GM12878 (cell line): ENCODE measurements around the gene DCTN2. TPM values are rescaled to one million over a fixed set of nuclear protein-coding genes. Genes with fewer than 3 reads are reported as not detected.

Source experiments
- ATAC-seq: fragments of 200-7000 bp; cut with Tn5 transposase; 3 replicates; pipeline ENCODE4 v1.9.1; 2020; ENCODE audit warnings: mild to moderate bottlenecking, moderate library complexity
- BruUV-seq: library from RNA; stranded (reverse); fragments of 400-500 nt; replicated peaks from 2 replicates; lab custom pipeline; 2021; lab: Mats Ljungman, UMichigan
- CTCF ChIA-PET: fragments of 300-600 bp; sonication (Branson Sonifier 250); formaldehyde crosslinking; extraction: SDS; loops from one replicate; lab custom pipeline; 2021; ENCODE audit warnings: inconsistent platforms; lab: Yijun Ruan, JAX
- POLR2A ChIA-PET: fragments of 350-600 bp; formaldehyde crosslinking; extraction: SDS; loops from one replicate; lab custom pipeline; 2021; ENCODE audit warnings: inconsistent platforms; lab: Charles Lee
- RAD21 ChIA-PET: fragments of 300-600 bp; sonication (Branson Sonifier 250); formaldehyde crosslinking; loops from one replicate; lab custom pipeline; 2023; ENCODE audit warnings: antibody characterized with exemption; ENCODE audit not compliant: unreplicated experiment; lab: Charles Lee
- SMC1A ChIA-PET: fragments of 300-600 bp; sonication (Branson Sonifier 250); formaldehyde crosslinking; loops from one replicate; lab custom pipeline; 2023; ENCODE audit not compliant: unreplicated experiment, uncharacterized antibody; lab: Charles Lee
- DNase-seq: peaks from one replicate; pipeline ENCODE4 v3.0.0-alpha.2; 2011; ENCODE audit warnings: low read depth, low spot score
- FAIRE-seq: peaks from 3 replicates; lab custom pipeline; 2011; peaks lifted over from hg19 to GRCh38; lab: Jason Lieb, UNC
- H2AFZ ChIP-seq: 2 replicates; pipeline ENCODE4 v1.6.0; 2011; ENCODE audit warnings: low read depth, low read length, control low read depth; ENCODE audit not compliant: control insufficient read depth
- H3K27ac ChIP-seq: 2 replicates; pipeline ENCODE4 v1.5.1; 2011; ENCODE audit warnings: control low read depth; ENCODE audit not compliant: control insufficient read depth, insufficient read depth
- H3K27me3 ChIP-seq, 2 experiments: replicated peaks in 1 of 2; 2 replicates each; pipeline versions ENCODE4 v1.6.0 to v1.6.1; 2011; ENCODE audit warnings: low read length in 1 of 2; ENCODE audit not compliant: control insufficient read depth in 2 of 2, insufficient read depth in 2 of 2
- H3K36me3 ChIP-seq, 2 experiments: 2 replicates each; pipeline ENCODE4 v1.5.1; 2011; ENCODE audit warnings: low read length in 1 of 2; ENCODE audit not compliant: control insufficient read depth in 2 of 2, insufficient read depth in 2 of 2
- H3K4me1 ChIP-seq: 2 replicates; pipeline ENCODE4 v1.6.1; 2011; ENCODE audit warnings: mild to moderate bottlenecking, low read length, moderate library complexity, mixed read lengths; ENCODE audit not compliant: control insufficient read depth, insufficient read depth
- H3K4me2 ChIP-seq: 2 replicates; pipeline ENCODE4 v1.6.0; 2011; ENCODE audit warnings: control low read depth; ENCODE audit not compliant: control insufficient read depth, insufficient read depth
- H3K4me3 ChIP-seq: fragments of 200-600 bp; sonication (generic); 2 replicates; pipeline ENCODE4 v1.5.1; 2016
- H3K79me2 ChIP-seq: 2 replicates; pipeline ENCODE4 v1.6.0; 2011; ENCODE audit warnings: low read length; ENCODE audit not compliant: control insufficient read depth, insufficient read depth
- H3K9ac ChIP-seq: 2 replicates; pipeline ENCODE4 v1.8.0; 2011; ENCODE audit warnings: low read length, control low read depth, mixed read lengths; ENCODE audit not compliant: control insufficient read depth, insufficient read depth
- H3K9me3 ChIP-seq: replicated peaks from 3 replicates; pipeline ENCODE4 v1.5.1; 2011; ENCODE audit warnings: mild to moderate bottlenecking, low read length; ENCODE audit not compliant: control insufficient read depth, insufficient read depth
- H4K20me1 ChIP-seq: 2 replicates; pipeline ENCODE4 v1.6.0; 2011; ENCODE audit not compliant: control insufficient read depth, insufficient read depth
- CBX5 ChIP-seq: sonication (generic); IDR thresholded peaks from 2 replicates; pipeline ENCODE4 v1.6.1; 2016; ENCODE audit warnings: low read depth, moderate library complexity, mild to moderate bottlenecking, inconsistent platforms
- CHD2 ChIP-seq: IDR thresholded peaks from 2 replicates; pipeline ENCODE4 v1.6.1; 2011; ENCODE audit warnings: low read depth, low read length, improper control_type of control experiment, borderline replicate concordance
- FOXM1 ChIP-seq: IDR thresholded peaks from 2 replicates; pipeline ENCODE4 v1.6.1; 2012; ENCODE audit warnings: low read depth, mild to moderate bottlenecking, inconsistent platforms, low read length, moderate library complexity
- GABPA ChIP-seq: IDR thresholded peaks from 2 replicates; pipeline ENCODE4 v1.6.1; 2014; ENCODE audit warnings: antibody characterized with exemption, low read depth, mild to moderate bottlenecking, inconsistent platforms
- MEF2A ChIP-seq: IDR thresholded peaks from 2 replicates; pipeline ENCODE4 v1.6.1; 2011; ENCODE audit warnings: low read depth, mild to moderate bottlenecking, low read length, moderate library complexity; ENCODE audit not compliant: insufficient read depth
- NFXL1 ChIP-seq: fragments of 450-650 bp; IDR thresholded peaks from 2 replicates; pipeline ENCODE4 v1.6.1; 2017; ENCODE audit warnings: antibody characterized with exemption, mild to moderate bottlenecking, borderline replicate concordance
- POU2F2 ChIP-seq: IDR thresholded peaks from 3 replicates; pipeline ENCODE4 v1.6.1; 2011; ENCODE audit warnings: low read depth, mild to moderate bottlenecking, low read length, borderline replicate concordance
- RAD51 ChIP-seq: fragments of 450-650 bp; IDR thresholded peaks from 2 replicates; pipeline ENCODE4 v1.6.1; 2016; ENCODE audit warnings: moderate library complexity, mild to moderate bottlenecking, inconsistent platforms
- RB1 ChIP-seq: fragments of 450-650 bp; formaldehyde crosslinking; IDR thresholded peaks from 2 replicates; pipeline ENCODE4 v1.6.1; 2017; ENCODE audit warnings: mild to moderate bottlenecking, borderline replicate concordance
- STAT3 ChIP-seq: IDR thresholded peaks from 2 replicates; pipeline ENCODE4 v1.6.1; 2011; ENCODE audit warnings: low read depth, low read length, improper control_type of control experiment
- SUPT20H ChIP-seq: IDR thresholded peaks from 2 replicates; pipeline ENCODE4 v1.6.1; 2011; ENCODE audit warnings: low read depth, mild to moderate bottlenecking, low read length, moderate library complexity, borderline replicate concordance; ENCODE audit not compliant: control insufficient read depth
- WGBS: methylation state at CpG from one replicate; pipeline ENCODE4 v1.1.6; 2016; ENCODE audit warnings: low lambda C conversion rate; ENCODE audit not compliant: insufficient replicate concordance, insufficient coverage; ENCODE audit errors: missing lambda C conversion rate; 5-methylcytosine and 5-hydroxymethylcytosine counted together
- in situ Hi-C: fragments of 300-500 bp; cut with MboI; formaldehyde crosslinking; loops from 9 replicates; pipeline ENCODE4 v1.14.3; 2018; ENCODE audit warnings: mixed read lengths
- intact Hi-C: fragments of 100-400 bp; cut with micrococcal nuclease; formaldehyde crosslinking; loops from one replicate; pipeline ENCODE4 v1.14.2; 2022; ENCODE audit not compliant: unreplicated experiment
- polyA plus RNA-seq, 11 experiments: library from polyadenylated mRNA; depleted of rRNA in 4 of 11; unstranded in 6 of 11; stranded (reverse) in 5 of 11; fragments of >200 nt; fragmentation: Nextera tagmentation in 4 of 11; fragmentation: Illumina TruSeq in 1 of 11; extraction: Ambion mirVana in 4 of 11; extraction: Trizol in 1 of 11; gene quantifications; 1 replicate in 1 of 11; 2 replicates in 10 of 11; pipeline versions ENCODE4 v1.2.1 to v1.2.3, GENCODE V29; 2011 to 2016; ENCODE audit warnings: inconsistent platforms in 2 of 11, missing spikeins in 2 of 11, low read depth in 1 of 11
- total RNA-seq, 4 experiments: library from RNA; depleted of rRNA in 3 of 4; stranded (reverse); fragments of >200 nt in 3 of 4; fragmentation: Illumina TruSeq in 1 of 4; extraction: Trizol in 1 of 4; gene quantifications; 2 replicates each; pipeline versions ENCODE4 v1.2.1 to v1.2.3, GENCODE V29; 2013 to 2021
- TF ChIP-seq, protein P1 (sequence below): fragments of 150-350 bp; IDR thresholded peaks from 2 replicates; pipeline ENCODE4 v1.6.1; 2014; ENCODE audit warnings: mild to moderate bottlenecking, low read depth, low read length
- TF ChIP-seq, protein P2 (sequence below): IDR thresholded peaks from 2 replicates; pipeline ENCODE4 v1.6.1; 2012; ENCODE audit warnings: low read depth, low read length, improper control_type of control experiment

Gene DCTN2
- total and polyA plus RNA-seq, 10 of the 15 experiments (the other 5 are each of a cell fraction or from before 2014, with no cell fraction given) = 32.3 to 171 (median 100) TPM

DNA sequence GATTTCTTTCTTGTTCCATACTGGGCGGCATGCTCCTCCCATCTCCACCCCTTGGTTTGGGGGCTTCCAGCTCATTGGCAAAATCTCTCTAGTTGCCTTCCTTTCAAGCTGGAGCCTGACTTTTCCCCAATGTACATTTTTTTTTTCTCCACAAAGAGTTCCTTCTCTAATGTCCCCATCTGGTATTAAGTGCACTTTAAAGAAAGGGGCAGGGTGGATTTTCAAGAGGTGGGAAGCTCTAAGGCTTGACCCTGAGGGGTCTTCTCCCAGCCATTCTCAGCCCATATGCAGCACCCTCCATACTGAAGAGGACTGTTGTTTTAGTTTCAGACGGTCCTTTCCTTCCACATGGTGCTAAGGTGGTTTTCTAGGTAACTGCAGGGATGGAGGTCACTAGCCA, 38.2 kb upstream of the DCTN2 start:
- ChIA-PET CTCF (interaction anchor here (0.9 to 7.8 kb wide), 19 partner anchors 7 to 218 kb away, joined by 3 to 119 read pairs (median 7); partner anchors contain the start of genes B4GALNT1, GLI1, PIP4K2C and TSPAN31), SMC1A (interaction anchor here (0.9 to 3.6 kb wide), 7 partner anchors 9 to 212 kb away, joined by 3 to 16 read pairs (median 6); no protein-coding TSS in a partner anchor), RAD21 (interaction anchor here (0.7 to 5.3 kb wide), 8 partner anchors 11 to 273 kb away, joined by 3 to 28 read pairs (median 3); partner anchors contain the start of gene TSPAN31), POLR2A (interaction anchor here (0.9 to 1.1 kb wide), 2 partner anchors 8 to 29 kb away, joined by 3 read pairs; no protein-coding TSS in a partner anchor)
- H3K4me2 ChIP-seq = no peak overlapping the region
- no peaks in the 10 kb centered on the region for H3K4me1 ChIP-seq
- H2AFZ ChIP-seq = no peak overlapping the region
- in situ Hi-C loops = no loop called here
- no peak overlapping the region for H3K9ac ChIP-seq
- H3K36me3 ChIP-seq = no peaks in the 10 kb centered on the region
- WGBS = 29% methylated on average over 2 of the region's 2 CpGs
- no peak overlapping the region for H3K27ac ChIP-seq
- intact Hi-C loops = loop anchor here (10.0 kb wide), 1 partner anchor 320 kb away; no protein-coding TSS in a partner anchor
- no peaks in the 10 kb centered on the region for H3K79me2 ChIP-seq
- no TSS peak for BruUV-seq
- no peak for DNase-seq
- no peaks in the 10 kb centered on the region; a peak in 1 of 4 replicates for H3K27me3 ChIP-seq
- no peaks in the 10 kb centered on the region for H4K20me1 ChIP-seq
- ATAC-seq = no peak
- H3K9me3 ChIP-seq = no peaks in the 10 kb centered on the region
- no peak for TF ChIP-seq MEF2A
- TF ChIP-seq, all 136 proteins: peak for 0
- FAIRE-seq = no peak
- H3K4me3 ChIP-seq = no peak overlapping the region

DNA sequence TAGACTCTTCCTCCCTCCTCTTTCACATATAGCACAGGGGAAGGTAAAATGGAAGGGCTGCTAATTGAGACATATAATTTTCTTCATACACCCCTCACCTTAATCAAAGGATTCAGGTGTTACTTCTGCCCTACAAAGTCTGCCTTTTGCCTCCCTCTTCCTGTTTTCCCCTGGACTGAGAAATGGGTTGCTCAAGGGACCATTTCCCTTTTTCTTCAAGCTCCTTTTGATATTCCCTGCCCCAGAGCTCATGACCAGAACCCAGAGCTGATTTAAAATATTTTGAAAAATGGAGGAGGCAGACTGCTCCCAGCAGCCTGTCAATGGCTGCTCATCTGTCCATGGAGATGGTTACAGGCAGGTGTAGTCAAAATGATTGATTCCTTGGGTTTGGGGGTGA, 37.7 kb upstream of the DCTN2 start:
- Histone ChIP-seq H4K20me1 (no peaks in the 10 kb centered on the region), H3K79me2 (no peaks in the 10 kb centered on the region), H3K4me2 (no peak overlapping the region), H2AFZ (no peak overlapping the region), H3K4me1 (no peaks in the 10 kb centered on the region), H3K27ac (no peak overlapping the region), H3K9me3 (no peaks in the 10 kb centered on the region), H3K36me3 (no peaks in the 10 kb centered on the region), H3K27me3 (no peaks in the 10 kb centered on the region; a peak in 1 of 4 replicates), H3K4me3 (no peak overlapping the region), H3K9ac (no peak overlapping the region)
- POLR2A ChIA-PET = interaction anchor here (0.9 to 1.1 kb wide), 2 partner anchors 9 to 30 kb away, joined by 3 read pairs; no protein-coding TSS in a partner anchor
- in situ Hi-C loops = no loop called here
- intact Hi-C loops = loop anchor here (10.0 kb wide), 1 partner anchor 320 kb away; no protein-coding TSS in a partner anchor
- RAD21 ChIA-PET = interaction anchor here (0.8 to 5.3 kb wide), 6 partner anchors 11 to 160 kb away, joined by 3 to 28 read pairs (median 4); partner anchors contain the start of gene TSPAN31
- SMC1A ChIA-PET = interaction anchor here (0.9 to 3.6 kb wide), 8 partner anchors 9 to 319 kb away, joined by 3 to 16 read pairs (median 6); no protein-coding TSS in a partner anchor
- ATAC-seq (no peak), DNase-seq (no peak), FAIRE-seq (no peak)
- CTCF ChIA-PET = interaction anchor here (0.9 to 7.8 kb wide), 20 partner anchors 7 to 219 kb away, joined by 3 to 119 read pairs (median 8); partner anchors contain the start of genes B4GALNT1, GLI1, PIP4K2C and TSPAN31
- BruUV-seq = no TSS peak
- no peak for TF ChIP-seq NFXL1
- TF ChIP-seq FOXM1 = no peak
- TF ChIP-seq, protein P1, sequence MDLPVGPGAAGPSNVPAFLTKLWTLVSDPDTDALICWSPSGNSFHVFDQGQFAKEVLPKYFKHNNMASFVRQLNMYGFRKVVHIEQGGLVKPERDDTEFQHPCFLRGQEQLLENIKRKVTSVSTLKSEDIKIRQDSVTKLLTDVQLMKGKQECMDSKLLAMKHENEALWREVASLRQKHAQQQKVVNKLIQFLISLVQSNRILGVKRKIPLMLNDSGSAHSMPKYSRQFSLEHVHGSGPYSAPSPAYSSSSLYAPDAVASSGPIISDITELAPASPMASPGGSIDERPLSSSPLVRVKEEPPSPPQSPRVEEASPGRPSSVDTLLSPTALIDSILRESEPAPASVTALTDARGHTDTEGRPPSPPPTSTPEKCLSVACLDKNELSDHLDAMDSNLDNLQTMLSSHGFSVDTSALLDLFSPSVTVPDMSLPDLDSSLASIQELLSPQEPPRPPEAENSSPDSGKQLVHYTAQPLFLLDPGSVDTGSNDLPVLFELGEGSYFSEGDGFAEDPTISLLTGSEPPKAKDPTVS = no peak
- no peak for TF ChIP-seq CBX5
- TF ChIP-seq GABPA = no peak
- TF ChIP-seq, protein P2, sequence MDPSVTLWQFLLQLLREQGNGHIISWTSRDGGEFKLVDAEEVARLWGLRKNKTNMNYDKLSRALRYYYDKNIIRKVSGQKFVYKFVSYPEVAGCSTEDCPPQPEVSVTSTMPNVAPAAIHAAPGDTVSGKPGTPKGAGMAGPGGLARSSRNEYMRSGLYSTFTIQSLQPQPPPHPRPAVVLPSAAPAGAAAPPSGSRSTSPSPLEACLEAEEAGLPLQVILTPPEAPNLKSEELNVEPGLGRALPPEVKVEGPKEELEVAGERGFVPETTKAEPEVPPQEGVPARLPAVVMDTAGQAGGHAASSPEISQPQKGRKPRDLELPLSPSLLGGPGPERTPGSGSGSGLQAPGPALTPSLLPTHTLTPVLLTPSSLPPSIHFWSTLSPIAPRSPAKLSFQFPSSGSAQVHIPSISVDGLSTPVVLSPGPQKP = no peak
- TF ChIP-seq SUPT20H = no peak
- no peak for TF ChIP-seq RB1
- no peak for TF ChIP-seq POU2F2
- TF ChIP-seq STAT3 = no peak
- no peak for TF ChIP-seq CHD2
- no peak for TF ChIP-seq RAD51
